HG02870 (cell line): ENCODE results near the gene PPFIA4.

Source experiments
- ATAC-seq: cut with Tn5 transposase; IDR thresholded peaks from one replicate; pipeline ENCODE4 v1.9.1; 2021; ENCODE audit warnings: mild to moderate bottlenecking, moderate library complexity; ENCODE audit not compliant: unreplicated experiment

The PPFIA4 gene

DNA sequence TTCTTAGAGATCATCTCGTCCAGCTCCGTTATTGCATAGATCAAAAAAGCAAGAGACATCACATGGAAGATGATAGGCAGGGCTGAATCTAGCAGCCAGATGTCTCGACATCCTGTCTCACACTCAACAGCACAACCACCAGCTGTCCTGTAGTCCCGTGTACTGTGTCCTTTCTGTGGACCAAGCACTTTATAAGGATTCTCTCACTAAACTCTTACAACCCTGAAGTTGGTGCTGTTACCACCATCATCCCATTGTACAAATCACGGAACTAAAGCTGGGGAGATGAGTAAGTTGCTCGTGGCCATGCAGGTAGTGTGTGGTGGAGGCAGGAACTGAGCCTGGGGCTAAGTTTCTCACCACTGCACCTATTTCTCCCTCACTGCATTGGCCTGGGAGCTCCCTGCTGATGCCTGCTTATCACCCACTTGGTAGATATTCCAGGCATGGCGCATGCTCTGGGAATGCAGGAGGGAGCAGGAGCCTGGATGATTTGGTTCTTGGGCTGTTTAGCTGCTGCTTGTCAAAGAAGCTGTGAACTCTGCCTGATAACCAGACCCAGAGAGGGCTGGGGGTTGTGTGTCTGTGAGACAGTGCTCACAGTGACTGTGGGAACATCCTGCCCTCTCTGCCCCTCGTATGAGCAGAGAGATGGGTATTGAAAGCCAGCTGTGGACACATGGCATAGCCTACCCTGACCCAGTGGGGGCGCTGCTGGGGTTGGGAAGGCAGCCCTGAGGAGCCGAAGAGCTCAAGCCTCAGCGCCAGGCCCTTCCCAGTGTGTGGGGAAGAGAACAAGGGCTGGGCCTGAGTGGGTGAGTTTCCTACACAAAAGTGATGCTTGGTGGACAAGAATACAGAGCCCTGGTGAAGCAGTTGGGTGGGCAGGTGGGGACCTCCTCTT lies 13.6 kb downstream of the PPFIA4 start:
- no peak for ATAC-seq

- no peak for ATAC-seq
These were observed 14.4 kb downstream of the PPFIA4 start for GRCh38 chr1:203040513-203041275.

DNA sequence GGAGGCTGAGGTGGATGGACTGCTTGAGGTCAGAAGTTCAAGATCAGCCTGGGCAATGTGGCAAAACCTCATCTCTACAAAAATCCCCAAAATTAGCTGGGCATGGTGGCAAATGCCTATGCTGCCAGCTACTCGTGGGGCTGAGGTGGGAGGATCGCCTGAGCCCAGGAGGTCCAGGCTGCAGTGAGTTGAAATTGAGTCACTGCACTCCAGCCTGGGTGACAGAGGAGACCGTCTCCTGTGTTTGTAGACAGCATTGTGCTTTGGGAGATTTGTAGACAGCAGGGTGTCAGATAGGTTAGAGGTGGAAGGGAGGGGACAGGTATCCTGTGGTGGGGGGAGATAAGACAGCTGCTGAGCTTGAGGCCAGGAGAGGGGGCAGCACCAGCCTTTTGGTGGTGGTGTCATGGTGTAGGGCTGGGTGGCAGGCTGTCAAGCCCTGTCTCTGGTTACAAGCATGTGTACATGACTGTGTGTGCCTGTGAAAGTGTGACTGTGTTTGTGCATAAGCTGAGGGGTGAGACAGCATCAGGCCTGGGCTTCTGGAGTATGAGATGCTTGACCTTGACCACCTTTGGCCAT lies 15.2 kb downstream of the PPFIA4 start:
- no peak for ATAC-seq

GRCh38 chr1:203043830-203044545 lies 17.7 kb downstream of the PPFIA4 start:
- no peak for ATAC-seq

- ATAC-seq = no peak
These were observed 18.4 kb downstream of the PPFIA4 start for GRCh38 chr1:203044546-203045250.

DNA sequence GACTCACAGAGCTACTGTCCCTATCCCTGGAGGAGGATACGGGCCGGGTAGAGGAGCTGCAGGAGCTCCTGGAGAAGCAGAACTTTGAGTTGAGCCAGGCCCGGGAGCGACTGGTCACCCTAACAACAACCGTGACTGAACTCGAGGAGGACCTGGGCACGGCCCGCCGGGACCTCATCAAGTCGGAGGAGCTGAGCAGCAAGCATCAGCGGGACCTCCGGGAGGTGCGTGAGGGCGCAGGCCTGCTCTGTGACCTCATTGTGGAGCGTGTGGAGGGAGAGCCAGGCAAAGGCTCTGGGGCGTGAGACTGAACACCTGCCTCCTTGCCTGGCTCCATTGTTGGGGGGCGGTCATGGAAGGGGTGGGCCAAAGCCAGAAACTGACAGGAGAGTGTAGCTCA lies 19.0 kb downstream of the PPFIA4 start:
- no peak for ATAC-seq

GRCh38 chr1:203045821-203046594 lies 19.7 kb downstream of the PPFIA4 start:
- no peak for ATAC-seq

GRCh38 chr1:203046984-203047630 lies 20.8 kb downstream of the PPFIA4 start:
- ATAC-seq = no peak

DNA sequence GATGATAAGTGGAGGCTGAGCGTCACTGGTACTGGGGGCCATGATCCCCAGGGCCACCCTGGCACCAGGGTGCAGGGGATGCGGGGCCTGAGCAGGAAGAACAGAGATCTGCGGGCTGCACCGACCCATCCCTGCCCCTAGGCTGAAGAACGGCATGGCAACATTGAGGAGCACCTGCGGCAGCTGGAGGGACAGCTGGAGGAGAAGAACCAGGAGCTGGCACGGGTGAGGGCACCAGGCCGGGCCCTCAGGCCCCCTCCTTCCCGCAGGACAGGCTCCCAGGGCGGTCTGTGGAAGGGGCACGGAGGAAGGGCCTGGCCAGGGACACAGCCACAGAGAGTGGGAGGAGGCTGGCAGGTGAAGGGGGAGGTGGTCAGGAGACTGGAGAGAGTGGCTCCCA lies 21.8 kb downstream of the PPFIA4 start:
- ATAC-seq = no peak

GRCh38 chr1:203048555-203049051 lies 22.3 kb downstream of the PPFIA4 start:
- ATAC-seq = no peak

- ATAC-seq = no peak
These were observed 22.8 kb downstream of the PPFIA4 start for GRCh38 chr1:203049077-203049476.

- no peak for ATAC-seq
These were observed 23.4 kb downstream of the PPFIA4 start for GRCh38 chr1:203049576-203050180.

DNA sequence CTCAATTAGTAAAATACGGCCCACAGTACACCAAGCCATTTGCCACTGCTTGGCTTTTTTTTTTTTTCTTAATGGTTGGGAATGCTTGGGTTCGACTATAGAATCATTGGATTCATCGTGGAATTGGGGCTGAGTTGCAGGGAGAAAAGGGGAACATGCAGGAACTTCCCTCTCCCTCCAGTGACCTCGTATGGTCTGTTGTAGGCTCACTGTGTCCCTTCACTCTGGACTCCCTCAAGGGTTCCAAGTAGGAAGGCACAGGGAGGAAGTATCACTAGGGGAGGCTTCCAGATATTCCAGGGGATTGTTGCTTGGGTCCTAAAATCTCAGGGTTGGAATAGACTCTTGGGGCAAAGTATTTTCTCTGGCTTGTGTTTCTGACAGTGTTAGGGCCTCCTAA lies 24.5 kb downstream of the PPFIA4 start:
- ATAC-seq = no peak

GRCh38 chr1:203051841-203052324 lies 25.6 kb downstream of the PPFIA4 start:
- no peak for ATAC-seq

GRCh38 chr1:203052601-203053000 lies 26.3 kb downstream of the PPFIA4 start:
- ATAC-seq = no peak

- ATAC-seq = no peak
These were observed 27.9 kb downstream of the PPFIA4 start for GRCh38 chr1:203054184-203054583.

GRCh38 chr1:203054642-203055041 lies 28.4 kb downstream of the PPFIA4 start:
- ATAC-seq = no peak

GRCh38 chr1:203055161-203055799 lies 29.0 kb downstream of the PPFIA4 start:
- no peak for ATAC-seq
